SK-N-SH (cell line): ENCODE data around the gene HPCAL1. TPM values are rescaled to one million over a fixed set of nuclear protein-coding genes. Genes with fewer than 3 reads are reported as not detected.
A peak's percentile ranks its signal among the peaks of the same experiment; 100 is the strongest.

ENCODE experiments used
- CTCF ChIA-PET: fragments of 300-600, 350-600 bp; formaldehyde crosslinking; extraction: SDS; loops from one replicate; lab custom pipeline; 2021; lab: Yijun Ruan, JAX
- POLR2A ChIA-PET: fragments of 350-600 bp; sonication (Branson Sonifier 250); formaldehyde crosslinking; extraction: SDS; loops from one replicate; lab custom pipeline; 2020; ENCODE audit warnings: antibody characterized with exemption, inconsistent platforms; lab: Yijun Ruan, JAX
- DNase-seq: peaks from one replicate; pipeline ENCODE4 v3.0.0; 2012
- H2AFZ ChIP-seq: fragments of 200-600 bp; sonication (generic); 2 replicates; pipeline ENCODE4 v1.8.1; 2016; ENCODE audit warnings: antibody characterized with exemption, mild to moderate bottlenecking, low read depth
- H3F3A ChIP-seq: fragments of 200-600 bp; sonication (generic); replicated peaks from 2 replicates; pipeline ENCODE3; 2016; ENCODE audit warnings: antibody characterized with exemption, mild to moderate bottlenecking; ENCODE audit not compliant: insufficient read depth
- H3K27ac ChIP-seq, 2 experiments: fragments of 200-500 bp in 1 of 2; fragments of 200-600 bp in 1 of 2; sonication (Bioruptor generic) in 1 of 2; sonication (generic), shearing (Covaris generic) in 1 of 2; 2 replicates each; pipeline versions ENCODE4 v1.5.1 to v1.6.1; 2014 to 2016; ENCODE audit warnings: low read depth in 2 of 2, inconsistent platforms in 1 of 2, low read length in 1 of 2, mild to moderate bottlenecking in 1 of 2, mixed read lengths in 1 of 2
- H3K27me3 ChIP-seq: fragments of 200-600 bp; sonication (generic), shearing (Covaris generic); 2 replicates; pipeline ENCODE4 v1.6.1; 2016; ENCODE audit warnings: mixed run types; ENCODE audit not compliant: insufficient read depth
- H3K36me3 ChIP-seq, 2 experiments: fragments of 200-500 bp in 1 of 2; fragments of 200-600 bp in 1 of 2; sonication (Bioruptor generic) in 1 of 2; sonication (generic) in 1 of 2; replicated peaks in 1 of 2; 2 replicates each; pipeline versions ENCODE3 to v1.5.1; 2014 to 2016; ENCODE audit warnings: low read length in 1 of 2, mild to moderate bottlenecking in 1 of 2; ENCODE audit not compliant: insufficient read depth in 2 of 2, control insufficient read depth in 1 of 2
- H3K4me1 ChIP-seq, 2 experiments: fragments of 200-500 bp in 1 of 2; fragments of 200-600 bp in 1 of 2; sonication (Bioruptor generic) in 1 of 2; sonication (generic), shearing (Covaris generic) in 1 of 2; 2 replicates each; pipeline versions ENCODE4 v1.5.1 to v1.6.1; 2014 to 2016; ENCODE audit warnings: low read depth in 1 of 2, low read length in 1 of 2, mixed run types in 1 of 2; ENCODE audit not compliant: insufficient read depth in 2 of 2, control insufficient read depth in 1 of 2
- H3K4me2 ChIP-seq: fragments of 200-600 bp; sonication (generic), shearing (Covaris generic); 2 replicates; pipeline ENCODE4 v1.6.1; 2017; ENCODE audit warnings: mixed run types
- H3K4me3 ChIP-seq, 2 experiments: fragments of 200-500 bp in 1 of 2; fragments of 200-600 bp in 1 of 2; sonication (Bioruptor generic) in 1 of 2; sonication (generic), shearing (Covaris generic) in 1 of 2; 2 replicates each; pipeline versions ENCODE4 v1.5.1 to v1.8.1; 2014 to 2016; ENCODE audit warnings: low read depth in 2 of 2, inconsistent platforms in 1 of 2, low read length in 1 of 2, mild to moderate bottlenecking in 1 of 2, mixed read lengths in 1 of 2, moderate library complexity in 1 of 2
- H3K79me2 ChIP-seq: fragments of 200-600 bp; sonication (generic); 2 replicates; pipeline ENCODE4 v1.8.1; 2017; ENCODE audit warnings: mild to moderate bottlenecking; ENCODE audit not compliant: insufficient read depth
- H3K9ac ChIP-seq: fragments of 200-600 bp; sonication (generic); 2 replicates; pipeline ENCODE4 v1.6.1; 2017; ENCODE audit warnings: mixed run types
- H3K9me2 ChIP-seq: fragments of 200-600 bp; sonication (generic); 2 replicates; pipeline ENCODE4 v1.6.1; 2017; ENCODE audit warnings: mixed run types
- H3K9me3 ChIP-seq: fragments of 200-600 bp; sonication (generic); 2 replicates; pipeline ENCODE4 v1.6.1; 2017; ENCODE audit warnings: mixed run types, mild to moderate bottlenecking, moderate library complexity
- H4K20me1 ChIP-seq: fragments of 200-600 bp; sonication (generic); 2 replicates; pipeline ENCODE4 v1.6.1; 2017; ENCODE audit warnings: mild to moderate bottlenecking, mixed run types; ENCODE audit not compliant: insufficient read depth
- CTCF ChIP-seq: fragments of 200-600 bp; sonication (generic); IDR thresholded peaks from 2 replicates; pipeline ENCODE4 v1.6.1; 2017; ENCODE audit warnings: antibody characterized with exemption, mild to moderate bottlenecking, moderate library complexity
- ELF1 ChIP-seq: IDR thresholded peaks from 2 replicates; pipeline ENCODE4 v1.4.0; 2012
- EZH2phosphoT487 ChIP-seq: fragments of 200-600 bp; sonication (generic); IDR thresholded peaks from 2 replicates; pipeline ENCODE4 v1.6.1; 2017; ENCODE audit warnings: low read depth, mixed run types, mild to moderate bottlenecking, antibody characterized with exemption, moderate library complexity, borderline replicate concordance
- FOSL2 ChIP-seq: IDR thresholded peaks from 2 replicates; pipeline ENCODE4 v1.4.0; 2012; ENCODE audit warnings: low read depth, mild to moderate bottlenecking, moderate library complexity, borderline replicate concordance
- GATA2 ChIP-seq: sonication (generic); formaldehyde crosslinking; IDR thresholded peaks from 2 replicates; pipeline ENCODE4 v1.5.0; 2020; ENCODE audit warnings: mild to moderate bottlenecking, missing genetic modification reagents
- IRF3 ChIP-seq: fragments of 150-350 bp; IDR thresholded peaks from 2 replicates; pipeline ENCODE4 v1.6.1; 2016; ENCODE audit warnings: mild to moderate bottlenecking, low read depth, low read length
- MEF2A ChIP-seq: IDR thresholded peaks from 2 replicates; pipeline ENCODE4 v1.4.0; 2012; ENCODE audit warnings: low read depth, borderline replicate concordance
- MXI1 ChIP-seq: IDR thresholded peaks from 2 replicates; pipeline ENCODE4 v1.6.1; 2012; ENCODE audit warnings: mild to moderate bottlenecking, low read depth, low read length, improper control_type of control experiment
- NFIC ChIP-seq: IDR thresholded peaks from 2 replicates; pipeline ENCODE4 v1.4.0; 2012; ENCODE audit warnings: borderline replicate concordance
- RCOR1 ChIP-seq: fragments of 150-350 bp; IDR thresholded peaks from 2 replicates; pipeline ENCODE4 v1.6.1; 2017; ENCODE audit warnings: antibody characterized with exemption, low read length
- SIN3A ChIP-seq: IDR thresholded peaks from 2 replicates; pipeline ENCODE4 v1.6.1; 2012; ENCODE audit warnings: low read depth, mild to moderate bottlenecking, low read length, moderate library complexity, borderline replicate concordance
- YY1 ChIP-seq: IDR thresholded peaks from 2 replicates; pipeline ENCODE4 v1.4.0; 2012; ENCODE audit warnings: low read depth, mild to moderate bottlenecking
- ZBTB33 ChIP-seq: IDR thresholded peaks from 2 replicates; pipeline ENCODE4 v1.4.0; 2012; ENCODE audit warnings: low read depth, borderline replicate concordance
- WGBS: methylation state at CpG from one replicate; pipeline ENCODE4 v1.1.6; 2017; ENCODE audit warnings: low lambda C conversion rate; 5-methylcytosine and 5-hydroxymethylcytosine counted together
- polyA plus RNA-seq, 3 experiments: library from polyadenylated mRNA; depleted of rRNA; stranded (reverse); fragments of >200 nt; gene quantifications; 2 replicates each; pipeline ENCODE4 v1.2.3, GENCODE V29; 2012
- TF ChIP-seq, protein P1 (sequence below): IDR thresholded peaks from 2 replicates; pipeline ENCODE4 v1.4.0; 2012; ENCODE audit warnings: low read depth
- TF ChIP-seq, protein P2 (sequence below): IDR thresholded peaks from 2 replicates; pipeline ENCODE4; 2012

HPCAL1 gene
- polyA plus RNA-seq, 1 of the 3 experiments (the other 2 are of a cell fraction): 77.0 TPM

DNA sequence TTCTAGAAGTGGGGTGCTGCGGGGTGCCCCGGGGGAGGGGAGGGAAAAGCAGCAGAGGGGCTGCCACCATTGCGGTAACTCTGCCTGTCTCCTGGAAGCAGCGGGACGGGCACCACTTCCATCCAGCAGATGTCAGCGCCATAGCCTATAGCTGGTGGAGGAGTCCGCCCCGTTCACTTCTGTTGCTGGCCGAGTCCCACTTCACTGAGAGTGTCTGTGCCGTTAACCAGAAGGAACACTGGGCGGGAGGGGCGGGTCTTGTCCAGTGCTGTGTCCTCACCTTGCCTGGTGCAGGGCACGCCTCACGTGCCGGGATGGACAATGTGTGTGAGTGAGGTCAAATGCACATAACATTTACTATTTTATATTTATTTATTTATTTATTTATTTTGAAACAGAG is 164.7 kb downstream of the HPCAL1 start:
- no peak overlapping the region for H3K9ac ChIP-seq
- H3K27me3 ChIP-seq: no peaks in the 10 kb centered on the region
- ChIA-PET CTCF (interaction anchor here (1.1 kb wide), 1 partner anchor 192 kb away, joined by 6 read pairs; no protein-coding TSS in a partner anchor), POLR2A (no interaction called here)
- no peak overlapping the region for H3K4me3 ChIP-seq
- no peak overlapping the region for H2AFZ ChIP-seq
- H3K9me2 ChIP-seq: no peaks in the 10 kb centered on the region
- H3K4me1 ChIP-seq: no peaks in the 10 kb centered on the region
- DNase-seq: peak; percentile 51
- 80% methylated on average over 15 of the region's 15 CpGs for WGBS
- no peak for TF ChIP-seq EZH2phosphoT487
- TF ChIP-seq NFIC: no peak
- TF ChIP-seq IRF3: no peak
- TF ChIP-seq GATA2: no peak
- no peaks in the 10 kb centered on the region for H3K36me3 ChIP-seq
- H3K79me2 ChIP-seq: no peaks in the 10 kb centered on the region
- no peaks in the 10 kb centered on the region for H3K9me3 ChIP-seq
- H3F3A ChIP-seq: no peaks in the 10 kb centered on the region
- no peak overlapping the region for H3K27ac ChIP-seq
- no peaks in the 10 kb centered on the region for H4K20me1 ChIP-seq
- no peak overlapping the region for H3K4me2 ChIP-seq

GRCh38 chr2:10469301-10469700 is 166.6 kb downstream of the HPCAL1 start:
- no peaks in the 10 kb centered on the region for H3K36me3 ChIP-seq
- H3K27me3 ChIP-seq: no peaks in the 10 kb centered on the region
- no peaks in the 10 kb centered on the region for H3K79me2 ChIP-seq
- H3K27ac ChIP-seq: no peak overlapping the region
- DNase-seq: peak; percentile 27
- ChIA-PET POLR2A (no interaction called here), CTCF (no interaction called here)
- H3K4me3 ChIP-seq: no peak overlapping the region
- H3K4me2 ChIP-seq: no peak overlapping the region
- H2AFZ ChIP-seq: no peak overlapping the region
- WGBS: 71% methylated on average over 4 of the region's 4 CpGs
- H3K4me1 ChIP-seq: no peaks in the 10 kb centered on the region
- H3K9ac ChIP-seq: no peak overlapping the region
- H3K9me2 ChIP-seq: no peaks in the 10 kb centered on the region
- H4K20me1 ChIP-seq: no peaks in the 10 kb centered on the region
- no peaks in the 10 kb centered on the region for H3F3A ChIP-seq
- no peaks in the 10 kb centered on the region for H3K9me3 ChIP-seq
- TF ChIP-seq ZBTB33 (no peak), MXI1 (no peak), RCOR1 (no peak), ELF1 (no peak), YY1 (no peak), MEF2A (no peak), FOSL2 (no peak), CTCF (no peak), SIN3A (no peak)
- TF ChIP-seq, protein P1, sequence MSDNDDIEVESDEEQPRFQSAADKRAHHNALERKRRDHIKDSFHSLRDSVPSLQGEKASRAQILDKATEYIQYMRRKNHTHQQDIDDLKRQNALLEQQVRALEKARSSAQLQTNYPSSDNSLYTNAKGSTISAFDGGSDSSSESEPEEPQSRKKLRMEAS: no peak
- TF ChIP-seq, protein P2, sequence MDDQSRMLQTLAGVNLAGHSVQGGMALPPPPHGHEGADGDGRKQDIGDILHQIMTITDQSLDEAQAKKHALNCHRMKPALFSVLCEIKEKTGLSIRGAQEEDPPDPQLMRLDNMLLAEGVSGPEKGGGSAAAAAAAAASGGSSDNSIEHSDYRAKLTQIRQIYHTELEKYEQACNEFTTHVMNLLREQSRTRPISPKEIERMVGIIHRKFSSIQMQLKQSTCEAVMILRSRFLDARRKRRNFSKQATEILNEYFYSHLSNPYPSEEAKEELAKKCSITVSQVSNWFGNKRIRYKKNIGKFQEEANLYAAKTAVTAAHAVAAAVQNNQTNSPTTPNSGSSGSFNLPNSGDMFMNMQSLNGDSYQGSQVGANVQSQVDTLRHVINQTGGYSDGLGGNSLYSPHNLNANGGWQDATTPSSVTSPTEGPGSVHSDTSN: no peak
